T-cell (primary cell): ENCODE results near the gene ZMYND8. TPM values are rescaled to one million over a fixed set of nuclear protein-coding genes. Genes with fewer than 3 reads are reported as not detected.
"Not testable (repeated sequence)": the region's sequence is repeated elsewhere in the genome, so short reads cannot be mapped to it uniquely, and the experiment has no call there.

Experiments used
- ATAC-seq, 4 experiments: fragments of 200-7000 bp in 3 of 4; fragments of 150-1000 bp in 1 of 4; cut with Tn5 transposase; replicated peaks in 1 of 4; 1 replicate in 3 of 4; 2 replicates in 1 of 4; pipeline ENCODE4 v1.10.0; 2021; ENCODE audit warnings: moderate library complexity in 3 of 4, mild to moderate bottlenecking in 2 of 4, moderate number of reproducible peaks in 1 of 4
- CTCF ChIA-PET, 2 donors: fragments of 300-600 bp; sonication (Branson Sonifier 250); formaldehyde crosslinking; loops; one replicate each; lab custom pipeline; 2022; ENCODE audit warnings: antibody characterized with exemption in 2 of 2; lab: Charles Lee
- POLR2A ChIA-PET, 2 donors: fragments of 300-600 bp; sonication (Branson Sonifier 250); formaldehyde crosslinking; loops; one replicate each; lab custom pipeline; 2022; ENCODE audit warnings: antibody characterized with exemption in 2 of 2; lab: Charles Lee
- DNase-seq, 35 experiments: peaks; one replicate each; pipeline versions ENCODE4 v3.0.0 to v3.0.0-alpha.2; 2013 to 2023
- H3K27ac ChIP-seq: one replicate; pipeline ENCODE4 v1.5.1; 2013; ENCODE audit warnings: low read length
- H3K27me3 ChIP-seq, 2 experiments: replicated peaks in 1 of 2; 1 replicate in 1 of 2; 2 replicates in 1 of 2; pipeline versions ENCODE4 v1.6.1 to v1.7.0; 2013; ENCODE audit warnings: low read length in 1 of 2, mixed read lengths in 1 of 2; ENCODE audit not compliant: control insufficient read depth in 2 of 2, insufficient read depth in 2 of 2; ENCODE audit errors: extremely low read depth in 1 of 2
- H3K36me3 ChIP-seq, 2 donors: 1 replicate in 1 of 2; 2 replicates in 1 of 2; pipeline versions ENCODE4 v1.6.1 to v1.7.0; 2013; ENCODE audit warnings: low read length in 1 of 2; ENCODE audit not compliant: control insufficient read depth in 2 of 2, insufficient read depth in 1 of 2; ENCODE audit errors: extremely low read depth in 1 of 2
- H3K4me1 ChIP-seq, 2 experiments: 1 replicate in 1 of 2; 2 replicates in 1 of 2; pipeline versions ENCODE4 v1.6.1 to v1.7.0; 2013; ENCODE audit warnings: low read length in 2 of 2, mixed read lengths in 1 of 2; ENCODE audit not compliant: insufficient read depth in 2 of 2, control insufficient read depth in 1 of 2; ENCODE audit errors: extremely low read depth in 1 of 2
- H3K4me3 ChIP-seq, 2 donors: 1 replicate in 1 of 2; 2 replicates in 1 of 2; pipeline versions ENCODE4 v1.5.1 to v1.7.0; 2013; ENCODE audit warnings: mild to moderate bottlenecking in 2 of 2, low read length in 1 of 2, moderate library complexity in 1 of 2; ENCODE audit not compliant: control insufficient read depth in 1 of 2; ENCODE audit errors: extremely low read depth in 1 of 2
- H3K9me3 ChIP-seq: 2 replicates; pipeline ENCODE4 v1.7.0; 2013
- H3K27ac Mint-ChIP-seq, 2 donors: one replicate each; pipeline ENCODE4 v1.8.0; 2020 to 2021; ENCODE audit warnings: mild to moderate bottlenecking in 2 of 2, mixed read lengths in 2 of 2
- H3K27me3 Mint-ChIP-seq, 2 donors: one replicate each; pipeline ENCODE4 v1.8.0; 2021 to 2022; ENCODE audit warnings: mixed read lengths in 2 of 2
- H3K36me3 Mint-ChIP-seq: one replicate; pipeline ENCODE4 v1.8.0; 2021; ENCODE audit warnings: mixed read lengths
- H3K4me1 Mint-ChIP-seq, 3 donors: one replicate each; pipeline ENCODE4 v1.8.0; 2020 to 2022; ENCODE audit warnings: mixed read lengths in 3 of 3, mild to moderate bottlenecking in 1 of 3
- H3K4me3 Mint-ChIP-seq, 3 donors: one replicate each; pipeline ENCODE4 v1.8.0; 2020 to 2022; ENCODE audit warnings: mild to moderate bottlenecking in 3 of 3, mixed read lengths in 3 of 3, moderate library complexity in 3 of 3
- H3K9me3 Mint-ChIP-seq, 3 donors: one replicate each; pipeline ENCODE4 v1.8.0; 2020 to 2022; ENCODE audit warnings: mixed read lengths in 3 of 3
- WGBS: methylation state at CpG from one replicate; pipeline ENCODE4 v1.1.5; 2013; ENCODE audit warnings: missing lambda C conversion rate; ENCODE audit not compliant: insufficient coverage; 5-methylcytosine and 5-hydroxymethylcytosine counted together
- total RNA-seq, 35 experiments: library from RNA in 6 of 35; stranded (reverse) in 6 of 35; fragments of 120-200 nt in 1 of 35; gene quantifications; one replicate each; pipeline versions ENCODE4 v1.2.1 to v1.2.4 and lab custom pipeline; 2013 to 2026

ZMYND8 gene
- total RNA-seq, 5 donors from 2014 or later (not counting 1 experiment from before 2014, with no cell fraction given) = 39.6 to 68.9 (median 43.6) TPM

DNA sequence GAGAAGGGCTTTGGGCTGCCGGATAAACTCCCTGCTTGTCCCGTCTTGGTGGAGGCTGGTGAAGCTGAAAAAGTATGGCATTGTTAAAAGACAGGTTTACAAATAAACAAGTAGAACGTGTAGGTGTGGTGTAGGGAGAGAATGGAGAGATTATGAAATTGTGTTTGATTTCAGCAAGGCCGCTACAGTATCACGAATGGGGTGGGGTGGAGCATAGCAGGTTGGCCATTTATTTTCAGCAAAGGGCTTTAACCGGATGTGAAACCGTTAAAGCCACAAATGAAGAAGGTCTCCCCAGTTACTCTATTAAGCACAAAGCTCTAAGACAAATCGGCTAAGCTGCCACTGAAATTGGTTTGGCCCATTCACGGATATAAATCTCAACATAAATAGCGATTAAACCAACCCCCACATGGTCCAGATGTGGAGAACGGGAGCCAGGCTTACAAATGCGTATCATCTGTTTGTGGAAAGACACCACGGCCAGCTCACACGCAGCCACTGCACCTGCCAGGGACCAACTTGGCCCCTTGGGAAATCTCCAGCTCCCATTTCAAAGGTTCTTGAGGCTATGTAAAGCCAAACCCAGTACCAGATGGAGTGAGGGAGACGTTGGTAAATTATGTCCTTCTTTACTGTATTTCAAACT lies 94.0 kb downstream of the ZMYND8 start:
- Histone ChIP-seq H3K27me3 (no peaks in the 10 kb centered on the region), H3K4me1 (no peaks in the 10 kb centered on the region), H3K36me3 (peaks cover 9 to 68% of the 10 kb centered on the region in 2 donors), H3K4me3 (no peak overlapping the region), H3K27ac (no peak overlapping the region), H3K9me3 (no peaks in the 10 kb centered on the region)
- Mint-ChIP-seq H3K27me3 (no peaks in the 10 kb centered on the region), H3K9me3 (no peaks in the 10 kb centered on the region), H3K4me3 (no peak overlapping the region), H3K27ac (peak overlapping the region in 1 of 2 donors; percentile 12), H3K36me3 (peaks cover 52% of the 10 kb centered on the region), H3K4me1 (peaks cover 35 to 40% (median 35%) of the 10 kb centered on the region in 3 donors)
- WGBS = 84% methylated on average over 8 of the region's 15 CpGs
- DNase-seq = no peak
- ChIA-PET POLR2A (no interaction called here), CTCF (interaction anchor here in 1 of 2 donors (0.6 to 1.0 kb wide), 2 partner anchors 10 to 139 kb away, joined by 4 to 6 read pairs; no protein-coding TSS in a partner anchor)
- ATAC-seq = no peak

DNA sequence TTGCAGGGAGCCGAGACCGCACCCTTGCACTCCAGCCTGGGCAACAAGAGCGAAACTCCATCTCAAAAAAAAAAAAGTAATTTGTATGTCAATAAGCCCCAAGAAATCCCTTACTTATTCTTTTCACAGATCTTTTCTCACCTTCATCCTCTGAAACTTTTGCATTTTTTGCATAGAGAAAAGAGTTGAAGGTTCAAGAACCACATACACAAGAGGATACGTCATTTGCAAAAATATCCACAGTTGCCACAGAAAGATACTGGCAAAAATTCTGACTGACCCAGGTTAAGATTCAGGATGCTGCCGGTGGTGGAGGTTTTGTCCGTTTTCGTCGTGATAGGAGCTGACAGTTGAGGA lies 94.5 kb downstream of the ZMYND8 start:
- H3K36me3 Mint-ChIP-seq = peaks cover 53% of the 10 kb centered on the region
- no peak overlapping the region for H3K27ac Mint-ChIP-seq
- ATAC-seq = no peak
- no peaks in the 10 kb centered on the region for H3K4me1 ChIP-seq
- H3K9me3 Mint-ChIP-seq = no peaks in the 10 kb centered on the region
- H3K4me3 Mint-ChIP-seq = no peak overlapping the region
- ChIA-PET CTCF (no interaction called here), POLR2A (no interaction called here)
- no peaks in the 10 kb centered on the region for H3K9me3 ChIP-seq
- peaks cover 9 to 66% of the 10 kb centered on the region in 2 donors for H3K36me3 ChIP-seq
- H3K27ac ChIP-seq = no peak overlapping the region
- no peaks in the 10 kb centered on the region for H3K27me3 Mint-ChIP-seq
- peaks cover 30 to 42% (median 34%) of the 10 kb centered on the region in 3 donors for H3K4me1 Mint-ChIP-seq
- 100% methylated on average over 4 of the region's 8 CpGs for WGBS
- no peak for DNase-seq
- H3K27me3 ChIP-seq = no peaks in the 10 kb centered on the region
- H3K4me3 ChIP-seq = no peak overlapping the region

DNA sequence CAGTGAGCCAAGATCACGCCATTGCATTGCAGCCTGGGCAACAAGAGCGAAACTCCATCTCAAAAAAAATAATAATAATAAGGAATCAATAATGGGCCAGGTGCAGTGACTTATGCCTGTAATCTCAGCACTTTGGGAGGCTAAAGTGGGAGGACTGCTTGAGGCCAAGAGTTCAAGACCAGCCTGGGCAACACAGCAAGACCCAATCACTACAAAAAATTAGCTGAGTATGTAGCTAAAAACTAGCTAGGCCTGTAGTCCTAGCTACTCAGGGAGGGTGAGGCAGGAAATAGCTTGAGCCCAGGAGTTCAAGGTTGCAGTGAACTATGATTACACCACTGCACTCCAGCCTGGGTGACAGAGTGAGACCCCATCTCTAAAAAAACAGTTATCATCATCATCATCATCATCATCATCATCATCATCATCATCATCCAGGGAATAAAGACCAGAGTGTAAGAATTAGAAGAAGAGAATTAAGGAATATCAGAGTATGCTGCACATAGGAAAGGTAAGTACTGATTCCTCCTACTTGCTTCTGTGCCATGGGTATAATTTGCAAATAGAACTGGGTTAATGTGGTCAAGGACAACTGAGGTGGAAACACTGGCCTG lies 95.2 kb downstream of the ZMYND8 start:
- POLR2A ChIA-PET, ATAC-seq, H3K4me3 ChIP-seq, H3K27me3 ChIP-seq, H3K4me1 ChIP-seq, H3K9me3 Mint-ChIP-seq, CTCF ChIA-PET, H3K27ac ChIP-seq, H3K27me3 Mint-ChIP-seq, H3K9me3 ChIP-seq, H3K4me3 Mint-ChIP-seq, DNase-seq: not testable (repeated sequence)
- peaks cover 9 to 65% of the 10 kb centered on the region in 2 donors for H3K36me3 ChIP-seq
- peak overlapping the region in 1 of 2 donors; percentile 28 for H3K27ac Mint-ChIP-seq
- peaks cover 23 to 38% (median 29%) of the 10 kb centered on the region in 3 donors for H3K4me1 Mint-ChIP-seq
- peaks cover 52% of the 10 kb centered on the region for H3K36me3 Mint-ChIP-seq
- no CpG with 5 or more reads among the region's 2 CpGs for WGBS

DNA sequence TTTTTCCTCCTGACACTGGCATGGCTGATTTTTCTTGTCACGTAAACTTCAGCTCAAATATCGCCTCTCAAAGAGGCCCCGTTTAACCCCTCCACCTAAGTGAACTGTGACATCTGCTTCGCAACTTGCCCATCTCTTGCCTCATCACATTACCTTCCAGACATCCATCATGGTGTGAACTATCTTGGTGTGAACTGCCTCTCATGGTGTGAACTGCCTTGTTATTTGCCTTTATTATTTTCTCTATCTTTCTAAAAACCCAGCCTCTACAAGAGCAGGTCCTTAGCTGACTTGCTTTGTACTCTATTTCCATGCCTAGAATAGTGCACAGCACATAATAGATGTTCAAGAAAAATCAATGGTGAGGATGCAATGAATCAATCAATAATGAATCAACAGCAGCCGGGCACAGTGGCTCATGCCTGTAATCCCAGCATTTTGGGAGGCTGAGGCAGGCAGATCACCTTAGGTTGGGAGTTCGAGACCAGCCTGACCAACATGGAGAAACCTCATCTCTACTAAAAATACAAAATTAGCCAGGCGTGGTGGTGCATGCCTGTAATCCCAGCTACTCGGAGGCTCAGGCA lies 95.9 kb downstream of the ZMYND8 start:
- H3K9me3 Mint-ChIP-seq, DNase-seq, ATAC-seq, H3K27ac ChIP-seq, H3K27me3 Mint-ChIP-seq, H3K4me3 Mint-ChIP-seq, CTCF ChIA-PET, H3K4me1 ChIP-seq, H3K9me3 ChIP-seq, H3K4me3 ChIP-seq, H3K27me3 ChIP-seq: not testable (repeated sequence)
- Mint-ChIP-seq H3K4me1 (peaks cover 23 to 34% (median 29%) of the 10 kb centered on the region in 3 donors), H3K36me3 (peaks cover 48% of the 10 kb centered on the region), H3K27ac (peak overlapping the region in 1 of 2 donors; percentile 57)
- WGBS = 100% methylated on average over 4 of the region's 8 CpGs
- POLR2A ChIA-PET = interaction anchor here in 1 of 2 donors (0.6 kb wide), 1 partner anchor 24 kb away, joined by 4 read pairs; no protein-coding TSS in a partner anchor
- peaks cover 9 to 61% of the 10 kb centered on the region in 2 donors for H3K36me3 ChIP-seq

DNA sequence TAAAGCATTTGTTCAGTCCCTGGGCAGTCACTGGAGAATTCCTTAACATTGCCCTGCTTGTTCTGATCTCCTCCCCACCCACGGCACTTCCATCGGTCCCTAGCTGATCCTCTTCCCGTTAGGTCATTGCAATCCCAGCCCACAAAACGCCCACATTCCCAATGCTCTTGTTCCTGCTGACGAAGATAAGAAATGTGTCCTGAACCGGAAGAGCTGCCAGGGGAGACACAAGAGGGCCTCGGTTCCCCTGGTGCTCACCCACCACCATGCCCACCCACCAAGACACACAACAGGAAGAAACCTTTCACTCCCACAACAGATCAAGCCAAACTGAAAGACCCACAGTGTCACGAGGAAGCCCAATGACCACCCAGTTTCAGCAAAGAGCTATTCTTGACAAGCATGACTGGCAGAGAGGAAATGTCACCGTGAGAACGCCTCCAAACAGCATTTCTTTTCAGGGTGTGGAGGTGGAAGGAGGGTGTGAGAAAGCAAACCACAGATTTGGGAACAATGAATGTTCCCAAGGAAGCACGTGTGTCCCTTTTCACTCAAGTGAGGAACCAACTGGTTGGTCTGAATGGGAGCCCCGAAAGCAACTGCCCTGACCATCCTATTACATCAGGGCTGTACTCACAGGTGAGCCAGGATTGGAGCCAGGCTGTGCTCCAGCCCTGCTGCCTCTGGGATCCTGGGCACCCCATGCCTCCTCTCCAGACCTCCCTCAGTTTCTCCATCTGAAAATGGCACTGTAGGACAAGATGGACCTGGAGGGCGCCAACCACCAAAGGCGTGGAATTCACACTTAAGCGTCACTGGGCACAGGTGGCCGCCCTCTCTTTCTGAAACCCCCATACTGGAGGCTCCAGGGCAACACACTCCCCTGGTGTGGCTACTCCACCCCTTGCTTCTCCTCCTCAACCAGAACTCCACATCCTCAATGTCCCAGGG lies 97.5 kb downstream of the ZMYND8 start:
- H3K4me1 ChIP-seq = no peaks in the 10 kb centered on the region
- no peak overlapping the region for H3K4me3 Mint-ChIP-seq

DNA sequence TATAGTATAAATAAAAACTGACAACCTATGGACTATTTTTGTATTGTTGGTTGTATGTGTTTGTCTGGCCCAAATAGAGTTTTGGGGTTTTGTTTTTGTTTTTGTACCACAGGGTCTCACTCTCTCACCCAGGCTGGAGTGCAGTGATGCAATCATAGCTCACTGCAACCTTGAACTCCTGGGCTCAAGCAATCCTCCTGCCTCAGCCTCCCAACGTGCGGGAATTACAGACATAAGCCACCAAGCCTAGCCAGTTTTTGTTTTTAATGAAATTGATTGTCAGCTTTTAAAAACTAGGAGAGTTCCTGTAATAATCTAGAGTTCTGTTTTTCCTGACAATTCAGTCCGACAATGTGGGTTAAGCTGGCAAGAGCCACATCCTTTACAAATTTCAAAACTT lies 98.7 kb downstream of the ZMYND8 start:
- POLR2A ChIA-PET = no interaction called here
- Histone ChIP-seq H3K4me3 (no peak overlapping the region), H3K36me3 (peaks cover 13 to 61% of the 10 kb centered on the region in 2 donors), H3K9me3 (no peaks in the 10 kb centered on the region), H3K27ac (no peak overlapping the region), H3K27me3 (no peaks in the 10 kb centered on the region), H3K4me1 (no peaks in the 10 kb centered on the region)
- CTCF ChIA-PET = no interaction called here
- Mint-ChIP-seq H3K36me3 (peaks cover 52% of the 10 kb centered on the region), H3K9me3 (no peaks in the 10 kb centered on the region), H3K27me3 (no peaks in the 10 kb centered on the region), H3K4me3 (no peak overlapping the region), H3K4me1 (peaks cover 23 to 31% (median 27%) of the 10 kb centered on the region in 3 donors), H3K27ac (peak overlapping the region in 1 of 2 donors; percentile 75)
- no peak for ATAC-seq
- DNase-seq = no peak
- no CpG with 5 or more reads among the region's 3 CpGs for WGBS

More for the DNA sequence above, 97.5 kb downstream of the ZMYND8 start:
- Mint-ChIP-seq H3K4me1 (peaks cover 23 to 34% (median 29%) of the 10 kb centered on the region in 3 donors), H3K36me3 (peaks cover 52% of the 10 kb centered on the region), H3K9me3 (no peaks in the 10 kb centered on the region), H3K27ac (peak overlapping the region; percentile 20 to 75), H3K27me3 (no peaks in the 10 kb centered on the region)
- H3K36me3 ChIP-seq = peaks cover 5 to 63% of the 10 kb centered on the region in 2 donors
- no peak overlapping the region for H3K4me3 ChIP-seq
- no peaks in the 10 kb centered on the region for H3K27me3 ChIP-seq
- DNase-seq = no peak
- WGBS = 66% methylated on average over 8 of the region's 16 CpGs
- POLR2A ChIA-PET = no interaction called here
- ATAC-seq = no peak
- no peaks in the 10 kb centered on the region for H3K9me3 ChIP-seq
- CTCF ChIA-PET = interaction anchor here in 1 of 2 donors (0.8 kb wide), 1 partner anchor 30 kb away, joined by 4 read pairs; no protein-coding TSS in a partner anchor
- no peak overlapping the region for H3K27ac ChIP-seq
